HFF-Myc (cell line): ENCODE results near the gene PTPRN2.

Experiments used
- DNase-seq: peaks from one replicate; pipeline ENCODE4 v3.0.0-alpha.2; 2011; ENCODE audit warnings: low read depth; ENCODE audit errors: extremely low read depth
- H3K4me3 ChIP-seq: replicated peaks from 2 replicates; pipeline ENCODE4 v1.5.1; 2011; ENCODE audit warnings: low read depth, mild to moderate bottlenecking, control low read depth, low read length
- CTCF ChIP-seq: IDR thresholded peaks from 2 replicates; pipeline ENCODE4 v1.5.1; 2012; ENCODE audit warnings: mild to moderate bottlenecking, low read depth, low read length, control low read depth; ENCODE audit errors: missing control alignments

PTPRN2 gene

GRCh38 chr7:157547102-157547501 is 1040.5 kb downstream of the PTPRN2 start:
- no peak for DNase-seq
- no peak for TF ChIP-seq CTCF
- no peak overlapping the region for H3K4me3 ChIP-seq

- TF ChIP-seq CTCF = no peak
- DNase-seq = no peak
Measured at GRCh38 chr7:157545681-157546060, 1042.0 kb downstream of the PTPRN2 start.

GRCh38 chr7:157544980-157545680 is 1042.5 kb downstream of the PTPRN2 start:
- TF ChIP-seq CTCF = no peak
- H3K4me3 ChIP-seq = no peak overlapping the region
- no peak for DNase-seq

More at GRCh38 chr7:157545681-157546060, 1042.0 kb downstream of the PTPRN2 start:
- no peak overlapping the region for H3K4me3 ChIP-seq

GRCh38 chr7:157544226-157544625 is 1043.4 kb downstream of the PTPRN2 start:
- no peak for TF ChIP-seq CTCF
- no peak overlapping the region for H3K4me3 ChIP-seq
- no peak for DNase-seq

- no peak for DNase-seq
- no peak for TF ChIP-seq CTCF
- no peak overlapping the region for H3K4me3 ChIP-seq
Measured at GRCh38 chr7:157543791-157544190, 1043.8 kb downstream of the PTPRN2 start.

- no peak for DNase-seq
- TF ChIP-seq CTCF = no peak
- H3K4me3 ChIP-seq = no peak overlapping the region
Measured at GRCh38 chr7:157543276-157543675, 1044.3 kb downstream of the PTPRN2 start.
